Brain microvascular endothelial cell (primary cell): ENCODE results near the gene CHD3.

ENCODE experiments used
- DNase-seq: peaks from one replicate; pipeline ENCODE4 v3.0.0-alpha.2; 2020
- H3K27ac ChIP-seq: fragments of 250-450 bp; sonication (Bioruptor Pico); 2 replicates; pipeline ENCODE4 v1.5.1; 2020; ENCODE audit warnings: mild to moderate bottlenecking, moderate library complexity
- H3K27me3 ChIP-seq: fragments of 250-450 bp; sonication (Bioruptor Pico); replicated peaks from 2 replicates; pipeline ENCODE4 v1.5.1; 2020; ENCODE audit warnings: mild to moderate bottlenecking
- H3K36me3 ChIP-seq: fragments of 250-450 bp; sonication (Bioruptor Pico); replicated peaks from 2 replicates; pipeline ENCODE4 v1.5.1; 2020; ENCODE audit warnings: mild to moderate bottlenecking
- H3K4me3 ChIP-seq: 2 replicates; pipeline ENCODE4 v1.5.1; 2011; ENCODE audit warnings: low read depth, mild to moderate bottlenecking, control low read depth, low read length, moderate library complexity
- in situ Hi-C: cut with HindIII; loops from 2 replicates; pipeline ENCODE4 v1.10.0; 2017; ENCODE audit warnings: low sequenced_read_pairs, low pct_ligation_motif_present
- TF ChIP-seq, protein P1 (sequence below): IDR thresholded peaks from 2 replicates; pipeline ENCODE4 v1.5.1; 2011; ENCODE audit warnings: low read depth, mild to moderate bottlenecking, moderate library complexity, low read length, control low read depth, inconsistent platforms; ENCODE audit errors: missing control alignments

CHD3 gene

DNA sequence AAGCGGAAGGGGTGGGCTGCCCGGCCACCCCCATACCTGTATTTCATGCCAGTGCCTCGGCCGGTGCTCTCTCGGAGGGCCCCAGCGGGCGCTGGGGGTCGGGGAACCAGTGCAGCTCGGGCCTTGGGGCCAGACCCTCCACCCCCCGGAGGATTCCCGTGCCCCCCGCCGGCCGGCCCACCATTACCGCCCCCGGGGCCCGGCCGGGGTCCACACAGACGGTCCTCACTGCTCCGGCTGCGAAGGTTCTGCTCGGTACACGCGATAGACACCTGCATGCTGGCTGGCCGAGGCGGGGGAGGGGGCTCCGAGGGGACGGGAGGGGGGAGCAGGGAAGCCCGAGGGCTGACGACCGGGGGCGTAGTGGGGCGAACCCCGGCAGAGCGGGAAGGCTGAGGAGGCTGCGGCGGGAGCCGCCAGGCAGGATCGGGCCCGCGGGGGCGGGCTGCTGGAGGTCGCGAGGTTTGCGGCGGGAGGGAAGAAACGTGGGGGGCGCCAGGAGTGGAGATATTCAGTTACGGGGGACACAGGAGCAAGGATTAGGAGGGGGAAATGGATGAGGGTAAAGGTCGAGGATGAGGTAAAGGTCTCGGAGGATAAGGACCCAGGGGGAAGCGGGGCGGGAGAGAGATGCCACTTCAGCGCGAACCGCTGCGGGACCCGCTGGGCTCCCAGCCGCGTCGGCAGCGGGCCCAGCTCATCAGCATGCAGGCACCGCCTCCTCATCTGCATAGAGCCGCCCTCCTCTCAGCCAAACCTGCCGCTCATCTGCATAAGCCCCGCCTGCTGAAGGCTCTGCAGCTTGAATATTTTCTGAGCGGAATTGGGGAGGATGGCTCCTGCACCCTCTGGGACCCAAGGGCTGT lies 40.8 kb downstream of the CHD3 start, which contains the start of gene KCNAB3:
Gene KCNAB3, minus strand, starts transcription at position 699 of the 866 bp plus-strand sequence. Its CDS starts 421 bp downstream, at position 278.
- Histone ChIP-seq H3K27me3 (no peaks in the 10 kb centered on the region), H3K36me3 (no peaks in the 10 kb centered on the region), H3K27ac (no peak within 1 kb of the TSS), H3K4me3 (peak within 1 kb of the TSS; percentile 56)
- in situ Hi-C loops: no loop called here
- TF ChIP-seq, protein P1, sequence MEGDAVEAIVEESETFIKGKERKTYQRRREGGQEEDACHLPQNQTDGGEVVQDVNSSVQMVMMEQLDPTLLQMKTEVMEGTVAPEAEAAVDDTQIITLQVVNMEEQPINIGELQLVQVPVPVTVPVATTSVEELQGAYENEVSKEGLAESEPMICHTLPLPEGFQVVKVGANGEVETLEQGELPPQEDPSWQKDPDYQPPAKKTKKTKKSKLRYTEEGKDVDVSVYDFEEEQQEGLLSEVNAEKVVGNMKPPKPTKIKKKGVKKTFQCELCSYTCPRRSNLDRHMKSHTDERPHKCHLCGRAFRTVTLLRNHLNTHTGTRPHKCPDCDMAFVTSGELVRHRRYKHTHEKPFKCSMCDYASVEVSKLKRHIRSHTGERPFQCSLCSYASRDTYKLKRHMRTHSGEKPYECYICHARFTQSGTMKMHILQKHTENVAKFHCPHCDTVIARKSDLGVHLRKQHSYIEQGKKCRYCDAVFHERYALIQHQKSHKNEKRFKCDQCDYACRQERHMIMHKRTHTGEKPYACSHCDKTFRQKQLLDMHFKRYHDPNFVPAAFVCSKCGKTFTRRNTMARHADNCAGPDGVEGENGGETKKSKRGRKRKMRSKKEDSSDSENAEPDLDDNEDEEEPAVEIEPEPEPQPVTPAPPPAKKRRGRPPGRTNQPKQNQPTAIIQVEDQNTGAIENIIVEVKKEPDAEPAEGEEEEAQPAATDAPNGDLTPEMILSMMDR: no peak
- DNase-seq: peak; percentile 68

DNA sequence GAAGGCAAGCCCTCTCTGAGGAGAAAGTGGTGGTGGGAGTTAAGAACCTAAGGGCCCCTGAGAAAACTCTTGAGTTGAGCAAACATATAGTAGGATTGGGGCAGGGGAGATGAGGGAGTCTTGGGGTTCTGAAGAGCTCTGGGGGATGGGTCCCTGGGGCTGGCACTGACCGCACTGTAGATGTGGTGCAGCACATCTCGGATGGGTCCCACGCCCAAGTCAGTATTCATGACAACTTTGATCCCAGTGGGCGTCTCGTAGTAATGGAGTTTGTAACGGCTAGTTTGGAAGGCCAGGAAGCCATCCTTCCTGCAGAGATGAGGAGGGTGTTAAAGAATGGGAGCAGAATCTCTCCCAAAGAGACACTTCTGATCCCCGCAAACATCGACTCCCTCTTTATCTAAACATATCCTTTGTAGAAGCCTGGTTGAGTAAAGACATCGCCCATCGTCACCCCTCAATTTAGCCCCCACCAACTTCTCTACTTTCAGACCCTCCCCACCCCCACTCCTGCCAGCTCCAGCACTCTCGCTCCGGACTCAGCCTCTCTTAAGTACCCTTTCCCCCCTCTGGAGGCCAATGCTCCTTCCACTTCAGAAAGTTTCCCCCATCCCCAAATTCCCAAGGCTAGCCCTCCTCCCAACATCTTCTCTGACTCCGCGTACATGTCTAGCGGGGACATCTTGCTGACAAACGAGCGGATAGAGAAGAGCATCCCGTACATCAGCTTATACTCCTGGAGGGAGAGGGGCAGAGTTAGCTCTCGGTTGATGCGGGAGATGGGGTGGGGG lies 42.4 kb downstream of the CHD3 start:
- Histone ChIP-seq H3K4me3 (peak overlapping the region; percentile 98), H3K27me3 (no peaks in the 10 kb centered on the region), H3K27ac (no peak overlapping the region), H3K36me3 (peaks cover 5% of the 10 kb centered on the region)
- DNase-seq: no peak
- TF ChIP-seq, protein P1: no peak
- in situ Hi-C loops: no loop called here

DNA sequence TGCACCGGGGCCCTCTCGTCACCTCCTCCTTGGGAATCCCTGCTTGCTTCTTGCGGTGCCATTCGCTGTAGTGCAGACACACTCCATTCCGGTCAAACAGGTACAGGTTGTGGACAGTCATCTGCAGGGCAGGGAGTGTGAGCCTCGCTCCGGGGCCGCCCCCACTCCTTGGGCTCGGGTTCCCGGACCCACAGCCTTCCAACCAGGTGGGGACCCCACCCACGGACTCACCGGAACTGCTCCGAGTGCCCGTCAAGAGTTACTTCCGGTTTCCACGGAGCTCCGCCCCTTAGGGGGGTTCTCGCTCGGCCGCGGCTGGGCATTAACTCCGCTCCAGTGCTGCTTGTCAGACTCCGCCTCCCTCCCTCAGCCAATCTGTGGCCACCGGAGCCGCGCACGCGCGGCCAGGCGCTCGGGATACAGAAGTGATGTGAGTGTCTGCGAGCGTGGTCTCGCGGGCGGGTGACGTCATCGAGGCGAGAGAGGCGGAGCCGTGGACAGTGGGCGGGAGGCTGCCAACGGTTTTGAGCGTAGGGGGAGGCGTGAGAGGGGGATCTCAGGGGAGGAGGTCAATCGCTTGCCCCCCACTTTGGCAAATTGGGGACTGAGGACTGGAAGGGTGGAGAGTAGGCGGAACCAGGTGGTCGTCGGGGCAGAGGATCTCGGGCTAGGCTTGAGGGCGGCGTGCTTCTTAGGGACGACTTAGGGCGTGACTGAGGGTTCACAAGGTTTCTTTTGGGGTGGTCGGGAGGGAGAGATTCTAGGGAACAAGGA lies 43.3 kb downstream of the CHD3 start, which contains the start of the genes CNTROB and TRAPPC1:
Gene CNTROB, plus strand, starts transcription at position 498 of the 774 bp plus-strand sequence. CDS start 874 bp downstream, outside the sequence.
Gene TRAPPC1, minus strand, starts transcription at position 238 of the 774 bp plus-strand sequence. Its CDS starts 117 bp downstream, at position 121.
- Histone ChIP-seq H3K27me3 (no peaks in the 10 kb centered on the region), H3K4me3 (peak within 1 kb of the TSS; percentile 98), H3K27ac (peak within 1 kb of the TSS; percentile 79), H3K36me3 (peaks cover 13% of the 10 kb centered on the region)
- peak; percentile 99 for DNase-seq
- TF ChIP-seq, protein P1: no peak
- in situ Hi-C loops: no loop called here

DNA sequence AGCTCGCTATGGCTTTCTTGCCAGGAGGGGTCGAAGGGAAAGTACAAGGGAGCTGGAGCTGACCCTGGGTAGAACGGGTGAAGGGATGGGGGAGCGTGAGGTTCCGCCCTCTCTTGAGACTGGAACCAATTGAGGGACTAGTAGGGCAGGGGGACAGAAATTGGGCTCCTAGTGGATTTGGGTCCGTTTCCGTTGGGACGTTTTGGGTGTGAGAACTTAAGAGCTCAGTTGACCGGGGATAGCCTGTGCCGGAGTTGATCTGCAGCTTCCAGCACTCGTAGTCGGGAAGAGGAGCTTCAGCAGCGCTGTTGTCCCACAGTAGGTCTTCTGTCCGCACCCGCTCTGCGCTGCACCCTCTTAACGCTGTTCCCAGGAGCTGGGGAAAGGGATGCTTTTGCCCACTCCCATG lies 43.9 kb downstream of the CHD3 start:
- H3K36me3 ChIP-seq: peaks cover 19% of the 10 kb centered on the region
- H3K4me3 ChIP-seq: peak overlapping the region; percentile 98
- no peaks in the 10 kb centered on the region for H3K27me3 ChIP-seq
- in situ Hi-C loops: no loop called here
- peak; percentile 4 for DNase-seq
- TF ChIP-seq, protein P1: no peak
- H3K27ac ChIP-seq: peak overlapping the region; percentile 79

DNA sequence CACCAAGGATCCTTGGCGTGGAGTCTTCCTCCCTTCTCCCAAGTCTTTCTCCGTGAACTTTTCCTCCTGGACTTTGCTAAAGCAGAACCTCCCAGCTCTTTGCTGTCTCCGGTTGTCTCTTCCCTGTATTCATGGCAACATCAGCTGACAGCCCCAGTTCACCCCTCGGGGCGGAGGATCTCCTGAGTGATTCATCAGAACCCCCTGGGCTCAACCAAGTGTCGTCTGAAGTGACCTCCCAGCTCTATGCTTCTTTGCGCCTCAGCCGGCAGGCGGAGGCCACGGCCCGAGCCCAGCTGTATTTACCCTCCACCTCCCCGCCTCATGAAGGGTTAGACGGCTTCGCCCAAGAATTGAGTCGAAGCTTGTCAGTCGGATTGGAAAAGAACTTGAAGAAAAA lies 44.4 kb downstream of the CHD3 start:
- Histone ChIP-seq H3K36me3 (peaks cover 19% of the 10 kb centered on the region), H3K4me3 (peak overlapping the region; percentile 98), H3K27me3 (no peaks in the 10 kb centered on the region), H3K27ac (peak overlapping the region; percentile 79)
- in situ Hi-C loops: no loop called here
- peak; percentile 68 for DNase-seq
- TF ChIP-seq, protein P1: peak; percentile 56
